Liver (tissue), 9 donors: ENCODE measurements around the gene PMFBP1. TPM values are rescaled to one million over a fixed set of nuclear protein-coding genes. Genes with fewer than 3 reads are reported as not detected.

ENCODE experiments used
- DNase-seq: peaks from one replicate; pipeline ENCODE4 v3.0.0-alpha.2; 2017; ENCODE audit warnings: low spot score
- H3K27ac ChIP-seq, 2 donors: one replicate each; pipeline ENCODE4 v1.7.0; 2013; ENCODE audit warnings: inconsistent platforms in 2 of 2, low read length in 2 of 2, control low read depth in 1 of 2, low read depth in 1 of 2, mild to moderate bottlenecking in 1 of 2
- H3K27me3 ChIP-seq, 4 donors: one replicate each; pipeline versions ENCODE4 v1.6.1 to v1.7.0; 2013; ENCODE audit warnings: low read length in 3 of 4, inconsistent platforms in 1 of 4, mild to moderate bottlenecking in 1 of 4, moderate library complexity in 1 of 4; ENCODE audit not compliant: control insufficient read depth in 4 of 4, insufficient read depth in 4 of 4
- H3K36me3 ChIP-seq, 4 donors: one replicate each; pipeline versions ENCODE4 v1.6.1 to v1.7.0; 2013; ENCODE audit warnings: low read length in 3 of 4, mild to moderate bottlenecking in 3 of 4, low read depth in 1 of 4, moderate library complexity in 1 of 4; ENCODE audit not compliant: control insufficient read depth in 4 of 4, insufficient read depth in 3 of 4
- H3K4me1 ChIP-seq, 4 donors: one replicate each; pipeline versions ENCODE4 v1.6.1 to v1.7.0; 2013; ENCODE audit warnings: low read length in 3 of 4, mild to moderate bottlenecking in 3 of 4, moderate library complexity in 1 of 4; ENCODE audit not compliant: control insufficient read depth in 4 of 4, insufficient read depth in 4 of 4
- H3K4me3 ChIP-seq, 3 donors: one replicate each; pipeline versions ENCODE4 v1.6.1 to v1.7.0; 2013; ENCODE audit warnings: low read length in 3 of 3, control low read depth in 1 of 3, low read depth in 1 of 3, mild to moderate bottlenecking in 1 of 3
- H3K9ac ChIP-seq, 2 donors: one replicate each; pipeline ENCODE4 v1.7.0; 2013; ENCODE audit warnings: low read length in 2 of 2, mild to moderate bottlenecking in 2 of 2, moderate library complexity in 2 of 2, control low read depth in 1 of 2, low read depth in 1 of 2
- H3K9me3 ChIP-seq, 4 donors: one replicate each; pipeline versions ENCODE4 v1.6.1 to v1.7.0; 2013; ENCODE audit warnings: low read length in 3 of 4; ENCODE audit not compliant: control insufficient read depth in 4 of 4
- GABPA ChIP-seq, 2 donors: IDR thresholded peaks in 1 of 2; conservative IDR thresholded peaks in 1 of 2; 2 replicates each; pipeline ENCODE4 v1.6.1; 2016; ENCODE audit warnings: antibody characterized with exemption in 2 of 2, mild to moderate bottlenecking in 1 of 2, moderate library complexity in 1 of 2
- HNF4A ChIP-seq, 2 donors: conservative IDR thresholded peaks; 2 replicates each; pipeline ENCODE4 v1.6.1; 2016; ENCODE audit warnings: antibody characterized with exemption in 2 of 2, mild to moderate bottlenecking in 2 of 2
- JUND ChIP-seq, 2 donors: IDR thresholded peaks; 2 replicates each; pipeline ENCODE4 v1.6.1; 2016; ENCODE audit warnings: antibody characterized with exemption in 2 of 2
- NR2F2 ChIP-seq: IDR thresholded peaks from 2 replicates; pipeline ENCODE4 v1.6.1; 2016; ENCODE audit warnings: antibody characterized with exemption
- RAD21 ChIP-seq, 2 donors: IDR thresholded peaks; 2 replicates each; pipeline ENCODE4 v1.6.1; 2016; ENCODE audit warnings: antibody characterized with exemption in 2 of 2, mild to moderate bottlenecking in 2 of 2
- RXRA ChIP-seq, 2 donors: IDR thresholded peaks; 2 replicates each; pipeline ENCODE4 v1.6.1; 2017 to 2018; ENCODE audit warnings: antibody characterized with exemption in 2 of 2, mild to moderate bottlenecking in 1 of 2
- YY1 ChIP-seq: IDR thresholded peaks from 2 replicates; pipeline ENCODE4 v1.6.1; 2016; ENCODE audit warnings: antibody characterized with exemption, mild to moderate bottlenecking
- WGBS: extraction: QIAGEN DNeasy Blood & Tissue Kit; methylation state at CpG from one replicate; pipeline ENCODE4 v1.1.7; 2013; 5-methylcytosine and 5-hydroxymethylcytosine counted together
- polyA plus RNA-seq, 2 donors: library from polyadenylated mRNA; stranded (reverse) in 1 of 2; unstranded in 1 of 2; fragments of 200-250 nt in 1 of 2; fragments of >200 nt in 1 of 2; fragmentation: Nextera tagmentation in 1 of 2; extraction: Ambion mirVana in 1 of 2; gene quantifications; one replicate each; pipeline versions ENCODE4 v1.2.1 to v1.2.3, GENCODE V29; 2013 to 2015
- total RNA-seq, 2 donors: library from RNA; depleted of rRNA; stranded (reverse); fragments of >200 nt; gene quantifications; one replicate each; pipeline ENCODE4 v1.2.3, GENCODE V29; 2014
- TF ChIP-seq, protein P1 (sequence below): IDR thresholded peaks from 2 replicates; pipeline ENCODE4 v1.6.1; 2016; ENCODE audit warnings: antibody characterized with exemption
- TF ChIP-seq, protein P2 (sequence below): IDR thresholded peaks from 2 replicates; pipeline ENCODE4 v1.6.1; 2016; ENCODE audit warnings: antibody characterized with exemption, mild to moderate bottlenecking
- TF ChIP-seq, protein P3 (sequence below): fragments of 150-350 bp; IDR thresholded peaks from 2 replicates; pipeline ENCODE4 v1.5.1; 2017; ENCODE audit warnings: improper control_type of control experiment, low read depth, low read length; ENCODE audit not compliant: missing input control
- donor health status: healthy.
- donor health status: healthy.
- donor health status: healthy.
- donor health status: healthy.
- donor health status: healthy.

Gene PMFBP1
- total and polyA plus RNA-seq, 4 donors: 0.06 to 1.4 (median 0.29) TPM

DNA sequence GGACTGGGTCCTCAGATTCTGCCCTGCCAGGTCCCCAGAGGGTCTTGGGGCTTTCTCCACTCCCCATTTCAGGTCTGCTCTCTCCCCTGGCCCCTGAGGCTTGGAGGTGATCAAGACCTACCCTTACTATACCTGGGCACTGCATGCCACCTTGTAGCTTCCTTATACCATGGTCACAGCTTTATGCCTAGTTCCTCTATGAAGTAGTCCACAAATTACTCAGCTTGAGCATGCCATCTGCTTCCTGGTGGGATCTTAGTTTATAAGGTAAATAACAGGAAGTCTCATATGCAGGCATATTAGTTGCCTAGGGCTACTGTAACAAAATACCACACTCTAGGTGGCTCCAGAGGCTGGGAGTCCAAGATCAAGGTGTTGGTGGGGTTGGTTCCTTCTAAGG, 11.0 kb upstream of the PMFBP1 start:
- H3K27ac ChIP-seq: no peak overlapping the region
- H3K9ac ChIP-seq: no peak overlapping the region
- no peak overlapping the region for H3K4me3 ChIP-seq
- no peaks in the 10 kb centered on the region for H3K27me3 ChIP-seq
- no peaks in the 10 kb centered on the region for H3K4me1 ChIP-seq
- H3K36me3 ChIP-seq: no peaks in the 10 kb centered on the region
- no peak for DNase-seq
- TF ChIP-seq NR2F2 (no peak), YY1 (no peak), HNF4A (conservative IDR thresholded peaks at IDR 0.05) (no peak)
- TF ChIP-seq, protein P1, sequence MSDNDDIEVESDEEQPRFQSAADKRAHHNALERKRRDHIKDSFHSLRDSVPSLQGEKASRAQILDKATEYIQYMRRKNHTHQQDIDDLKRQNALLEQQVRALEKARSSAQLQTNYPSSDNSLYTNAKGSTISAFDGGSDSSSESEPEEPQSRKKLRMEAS: no peak
- no peaks in the 10 kb centered on the region for H3K9me3 ChIP-seq

DNA sequence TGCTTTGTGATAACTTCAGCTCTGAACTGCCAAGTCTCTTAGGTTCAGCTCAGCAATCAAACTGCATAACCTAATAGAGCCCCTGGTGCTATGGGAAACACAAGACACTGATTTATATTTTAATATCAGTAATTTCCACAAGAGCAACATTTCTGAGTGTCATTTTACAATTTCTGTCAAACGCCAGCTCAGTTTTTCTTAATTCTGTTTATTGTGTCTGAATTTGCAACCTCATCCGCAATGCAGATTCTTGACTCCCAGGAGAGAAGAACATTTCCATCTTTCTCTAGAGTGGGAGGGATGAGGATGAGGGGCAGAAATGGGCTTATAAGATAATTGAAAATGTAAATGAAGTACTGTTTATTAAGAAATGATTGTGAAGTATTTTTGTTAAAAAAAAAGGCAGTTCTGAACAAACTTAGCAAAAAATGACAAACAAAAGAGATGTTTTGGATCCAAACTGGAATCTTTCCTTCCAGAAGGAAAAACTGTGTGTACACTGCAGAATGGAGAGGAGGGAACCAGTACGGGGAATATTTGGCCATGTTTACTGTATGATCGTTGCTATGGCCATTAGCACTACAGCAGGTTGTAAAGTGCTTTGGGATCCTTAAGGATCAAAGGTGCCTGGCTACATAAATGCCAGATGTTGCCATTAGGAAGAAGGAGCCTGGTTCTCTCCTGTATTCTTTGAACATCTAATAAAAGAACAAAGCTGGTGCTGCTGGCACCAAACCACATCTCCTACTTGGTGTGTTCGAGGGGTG, 7.4 kb upstream of the PMFBP1 start:
- WGBS: 64% methylated on average over 5 of the region's 5 CpGs
- Histone ChIP-seq H3K27me3 (no peaks in the 10 kb centered on the region), H3K36me3 (no peaks in the 10 kb centered on the region), H3K27ac (no peak overlapping the region), H3K4me1 (no peaks in the 10 kb centered on the region), H3K9me3 (peaks cover 0 to 1% (median 0%) of the 10 kb centered on the region in 4 donors), H3K9ac (no peak overlapping the region), H3K4me3 (no peak overlapping the region)
- TF ChIP-seq, protein P1: no peak
- TF ChIP-seq RAD21 (IDR thresholded peaks at IDR 0.05): no peak
- no peak for DNase-seq

DNA sequence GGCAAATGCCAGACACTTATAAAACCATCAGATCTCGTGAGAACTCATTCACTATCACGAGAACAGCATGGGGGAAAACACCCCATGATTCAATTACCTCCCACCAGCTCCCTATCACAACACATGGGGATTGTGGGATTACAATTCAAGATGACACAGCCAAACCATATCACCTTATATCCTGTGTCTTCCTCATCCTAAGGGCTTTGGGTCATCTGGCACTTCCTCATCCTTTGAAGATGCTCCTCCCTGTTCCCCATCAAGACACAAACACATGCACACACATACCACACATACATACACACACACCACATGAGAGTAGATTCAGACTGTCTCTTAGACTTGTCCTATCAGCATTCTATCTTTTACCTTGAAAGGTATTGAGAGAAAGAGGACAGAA, 2.8 kb upstream of the PMFBP1 start:
- Histone ChIP-seq H3K27ac (no peak overlapping the region), H3K4me3 (no peak overlapping the region), H3K9ac (no peak overlapping the region), H3K4me1 (no peaks in the 10 kb centered on the region), H3K9me3 (peaks cover 0 to 1% (median 0%) of the 10 kb centered on the region in 4 donors), H3K36me3 (no peaks in the 10 kb centered on the region), H3K27me3 (no peaks in the 10 kb centered on the region)
- TF ChIP-seq, protein P2, sequence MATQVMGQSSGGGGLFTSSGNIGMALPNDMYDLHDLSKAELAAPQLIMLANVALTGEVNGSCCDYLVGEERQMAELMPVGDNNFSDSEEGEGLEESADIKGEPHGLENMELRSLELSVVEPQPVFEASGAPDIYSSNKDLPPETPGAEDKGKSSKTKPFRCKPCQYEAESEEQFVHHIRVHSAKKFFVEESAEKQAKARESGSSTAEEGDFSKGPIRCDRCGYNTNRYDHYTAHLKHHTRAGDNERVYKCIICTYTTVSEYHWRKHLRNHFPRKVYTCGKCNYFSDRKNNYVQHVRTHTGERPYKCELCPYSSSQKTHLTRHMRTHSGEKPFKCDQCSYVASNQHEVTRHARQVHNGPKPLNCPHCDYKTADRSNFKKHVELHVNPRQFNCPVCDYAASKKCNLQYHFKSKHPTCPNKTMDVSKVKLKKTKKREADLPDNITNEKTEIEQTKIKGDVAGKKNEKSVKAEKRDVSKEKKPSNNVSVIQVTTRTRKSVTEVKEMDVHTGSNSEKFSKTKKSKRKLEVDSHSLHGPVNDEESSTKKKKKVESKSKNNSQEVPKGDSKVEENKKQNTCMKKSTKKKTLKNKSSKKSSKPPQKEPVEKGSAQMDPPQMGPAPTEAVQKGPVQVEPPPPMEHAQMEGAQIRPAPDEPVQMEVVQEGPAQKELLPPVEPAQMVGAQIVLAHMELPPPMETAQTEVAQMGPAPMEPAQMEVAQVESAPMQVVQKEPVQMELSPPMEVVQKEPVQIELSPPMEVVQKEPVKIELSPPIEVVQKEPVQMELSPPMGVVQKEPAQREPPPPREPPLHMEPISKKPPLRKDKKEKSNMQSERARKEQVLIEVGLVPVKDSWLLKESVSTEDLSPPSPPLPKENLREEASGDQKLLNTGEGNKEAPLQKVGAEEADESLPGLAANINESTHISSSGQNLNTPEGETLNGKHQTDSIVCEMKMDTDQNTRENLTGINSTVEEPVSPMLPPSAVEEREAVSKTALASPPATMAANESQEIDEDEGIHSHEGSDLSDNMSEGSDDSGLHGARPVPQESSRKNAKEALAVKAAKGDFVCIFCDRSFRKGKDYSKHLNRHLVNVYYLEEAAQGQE: no peak
- TF ChIP-seq GABPA (IDR thresholded peaks at IDR 0.05 in 1 of 2, conservative IDR thresholded peaks at IDR 0.05 in 1 of 2): no peak
- no peak for TF ChIP-seq RXRA (IDR thresholded peaks at IDR 0.05)
- no peak for TF ChIP-seq YY1
- TF ChIP-seq, protein P1: no peak
- TF ChIP-seq, protein P3, sequence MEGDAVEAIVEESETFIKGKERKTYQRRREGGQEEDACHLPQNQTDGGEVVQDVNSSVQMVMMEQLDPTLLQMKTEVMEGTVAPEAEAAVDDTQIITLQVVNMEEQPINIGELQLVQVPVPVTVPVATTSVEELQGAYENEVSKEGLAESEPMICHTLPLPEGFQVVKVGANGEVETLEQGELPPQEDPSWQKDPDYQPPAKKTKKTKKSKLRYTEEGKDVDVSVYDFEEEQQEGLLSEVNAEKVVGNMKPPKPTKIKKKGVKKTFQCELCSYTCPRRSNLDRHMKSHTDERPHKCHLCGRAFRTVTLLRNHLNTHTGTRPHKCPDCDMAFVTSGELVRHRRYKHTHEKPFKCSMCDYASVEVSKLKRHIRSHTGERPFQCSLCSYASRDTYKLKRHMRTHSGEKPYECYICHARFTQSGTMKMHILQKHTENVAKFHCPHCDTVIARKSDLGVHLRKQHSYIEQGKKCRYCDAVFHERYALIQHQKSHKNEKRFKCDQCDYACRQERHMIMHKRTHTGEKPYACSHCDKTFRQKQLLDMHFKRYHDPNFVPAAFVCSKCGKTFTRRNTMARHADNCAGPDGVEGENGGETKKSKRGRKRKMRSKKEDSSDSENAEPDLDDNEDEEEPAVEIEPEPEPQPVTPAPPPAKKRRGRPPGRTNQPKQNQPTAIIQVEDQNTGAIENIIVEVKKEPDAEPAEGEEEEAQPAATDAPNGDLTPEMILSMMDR: no peak
- TF ChIP-seq JUND (IDR thresholded peaks at IDR 0.05): no peak
- 90% methylated on average over 2 of the region's 2 CpGs for WGBS
- no peak for DNase-seq
